ENCODE results near the gene C18orf63. TPM values are rescaled to one million over a fixed set of nuclear protein-coding genes. Genes with fewer than 3 reads are reported as not detected.
A peak's percentile ranks its signal among the peaks of the same experiment; 100 is the strongest.
"Not testable (repeated sequence)": the region's sequence is repeated elsewhere in the genome, so short reads cannot be mapped to it uniquely, and the experiment has no call there.

C18orf63 gene
- total RNA-seq, 2 experiments from 2014 or later = not detected

- H3K27me3 Mint-ChIP-seq = peaks cover 20% of the 10 kb centered on the region
- intact Hi-C loops (cut with DNase I, micrococcal nuclease) = no loop called here
These were observed 12.3 kb upstream of the C18orf63 start for GRCh38 chr18:74303306-74303705.

GRCh38 chr18:74303936-74304335 is 11.7 kb upstream of the C18orf63 start:
- no peak overlapping the region for H3K4me3 Mint-ChIP-seq
- peaks cover 20% of the 10 kb centered on the region for H3K27me3 Mint-ChIP-seq
- H3K4me1 Mint-ChIP-seq = no peaks in the 10 kb centered on the region
- no peak overlapping the region for H3K27ac Mint-ChIP-seq
- ChIA-PET CTCF (no interaction called here), POLR2A (no interaction called here)
- no peak for DNase-seq
- intact Hi-C loops (cut with DNase I, micrococcal nuclease) = no loop called here
- H3K36me3 Mint-ChIP-seq (ENCODE audit: low read depth) = no peaks in the 10 kb centered on the region
- H3K9me3 Mint-ChIP-seq (ENCODE audit: low read depth) = no peaks in the 10 kb centered on the region
- no peak for ATAC-seq

More at GRCh38 chr18:74303306-74303705, 12.3 kb upstream of the C18orf63 start:
- no peaks in the 10 kb centered on the region for H3K36me3 Mint-ChIP-seq (ENCODE audit: low read depth)
- ChIA-PET CTCF (no interaction called here), POLR2A (no interaction called here)
- no peak for DNase-seq
- no peaks in the 10 kb centered on the region for H3K9me3 Mint-ChIP-seq (ENCODE audit: low read depth)
- H3K27ac Mint-ChIP-seq = no peak overlapping the region
- H3K4me3 Mint-ChIP-seq = no peak overlapping the region
- ATAC-seq = no peak
- no peaks in the 10 kb centered on the region for H3K4me1 Mint-ChIP-seq

- DNase-seq = no peak
- Mint-ChIP-seq H3K27me3 (peaks cover 27% of the 10 kb centered on the region), H3K36me3 (ENCODE audit: low read depth) (no peaks in the 10 kb centered on the region), H3K4me3 (no peak overlapping the region), H3K27ac (no peak overlapping the region), H3K4me1 (peaks cover 3% of the 10 kb centered on the region), H3K9me3 (ENCODE audit: low read depth) (no peaks in the 10 kb centered on the region)
- peak; percentile 97 for ATAC-seq
- ChIA-PET CTCF (interaction anchor here (0.6 to 1.4 kb wide), 6 partner anchors 10 to 242 kb away, joined by 3 to 5 read pairs (median 4); no protein-coding TSS in a partner anchor), POLR2A (interaction anchor here (0.6 kb wide), 1 partner anchor 23 kb away, joined by 4 read pairs; no protein-coding TSS in a partner anchor)
- intact Hi-C loops (cut with DNase I, micrococcal nuclease) = no loop called here
These were observed 5.2 kb upstream of the C18orf63 start for GRCh38 chr18:74310411-74310810.

GRCh38 chr18:74311000-74311399 is 4.6 kb upstream of the C18orf63 start:
- intact Hi-C loops (cut with DNase I, micrococcal nuclease) = no loop called here
- Mint-ChIP-seq H3K27me3 (peaks cover 25% of the 10 kb centered on the region), H3K36me3 (ENCODE audit: low read depth) (no peaks in the 10 kb centered on the region), H3K4me1 (peaks cover 3% of the 10 kb centered on the region), H3K4me3 (no peak overlapping the region), H3K27ac (no peak overlapping the region), H3K9me3 (ENCODE audit: low read depth) (no peaks in the 10 kb centered on the region)
- CTCF ChIA-PET = interaction anchor here (0.7 to 2.3 kb wide), 7 partner anchors 10 to 241 kb away, joined by 3 to 10 read pairs (median 3); no protein-coding TSS in a partner anchor
- ATAC-seq = no peak
- DNase-seq = no peak
- POLR2A ChIA-PET = no interaction called here

- Mint-ChIP-seq H3K36me3 (ENCODE audit: low read depth) (no peaks in the 10 kb centered on the region), H3K9me3 (ENCODE audit: low read depth) (no peaks in the 10 kb centered on the region), H3K27me3 (peaks cover 12% of the 10 kb centered on the region), H3K4me1 (peaks cover 3% of the 10 kb centered on the region), H3K4me3 (no peak overlapping the region), H3K27ac (no peak overlapping the region)
- DNase-seq = no peak
- intact Hi-C loops (cut with DNase I, micrococcal nuclease) = no loop called here
- ATAC-seq = no peak
- ChIA-PET POLR2A (no interaction called here), CTCF (no interaction called here)
These were observed 728 bp upstream of the C18orf63 start for GRCh38 chr18:74314759-74315463.

- Mint-ChIP-seq H3K4me3 (no peak overlapping the region), H3K36me3 (ENCODE audit: low read depth) (no peaks in the 10 kb centered on the region), H3K27me3 (peaks cover 3% of the 10 kb centered on the region), H3K9me3 (ENCODE audit: low read depth) (no peaks in the 10 kb centered on the region), H3K27ac (no peak overlapping the region), H3K4me1 (no peaks in the 10 kb centered on the region)
- ATAC-seq (no peak), DNase-seq (no peak)
- ChIA-PET POLR2A (no interaction called here), CTCF (no interaction called here)
- intact Hi-C loops (cut with DNase I, micrococcal nuclease) = no loop called here
These were observed 875 bp downstream of the C18orf63 start for GRCh38 chr18:74316257-74317170.

- DNase-seq = no peak
- ChIA-PET POLR2A (no interaction called here), CTCF (interaction anchor here (1.0 to 1.4 kb wide), 2 partner anchors 15 to 16 kb away, joined by 3 to 6 read pairs; no protein-coding TSS in a partner anchor)
These were observed 10.6 kb downstream of the C18orf63 start for GRCh38 chr18:74326231-74326630.

GRCh38 chr18:74326791-74327190 is 11.2 kb downstream of the C18orf63 start:
- H3K27ac Mint-ChIP-seq; POLR2A ChIA-PET; DNase-seq; H3K9me3 Mint-ChIP-seq (ENCODE audit: low read depth); H3K4me3 Mint-ChIP-seq; H3K4me1 Mint-ChIP-seq; H3K27me3 Mint-ChIP-seq; H3K36me3 Mint-ChIP-seq (ENCODE audit: low read depth); intact Hi-C loops (cut with DNase I, micrococcal nuclease); ATAC-seq: not testable (repeated sequence)
- CTCF ChIA-PET = interaction anchor here (1.0 to 1.4 kb wide), 2 partner anchors 15 kb away, joined by 3 to 6 read pairs; no protein-coding TSS in a partner anchor

More at GRCh38 chr18:74326231-74326630, 10.6 kb downstream of the C18orf63 start:
- H3K27ac Mint-ChIP-seq = no peak overlapping the region
- no peaks in the 10 kb centered on the region for H3K36me3 Mint-ChIP-seq (ENCODE audit: low read depth)
- ATAC-seq = no peak
- H3K9me3 Mint-ChIP-seq (ENCODE audit: low read depth) = no peaks in the 10 kb centered on the region
- peaks cover 4% of the 10 kb centered on the region for H3K27me3 Mint-ChIP-seq
- no peak overlapping the region for H3K4me3 Mint-ChIP-seq
- no peaks in the 10 kb centered on the region for H3K4me1 Mint-ChIP-seq
- intact Hi-C loops (cut with DNase I, micrococcal nuclease) = no loop called here

GRCh38 chr18:74328206-74328605 is 12.6 kb downstream of the C18orf63 start:
- POLR2A ChIA-PET = no interaction called here

GRCh38 chr18:74329688-74330205 is 14.1 kb downstream of the C18orf63 start:
- Mint-ChIP-seq H3K4me3 (no peak overlapping the region), H3K27ac (no peak overlapping the region), H3K36me3 (ENCODE audit: low read depth) (no peaks in the 10 kb centered on the region), H3K27me3 (peaks cover 4% of the 10 kb centered on the region), H3K4me1 (no peaks in the 10 kb centered on the region), H3K9me3 (ENCODE audit: low read depth) (peaks cover 1% of the 10 kb centered on the region)
- ATAC-seq (no peak), DNase-seq (no peak)
- ChIA-PET CTCF (interaction anchor here (1.4 kb wide), 1 partner anchor 9 kb away, joined by 4 read pairs; no protein-coding TSS in a partner anchor), POLR2A (no interaction called here)
- intact Hi-C loops (cut with DNase I, micrococcal nuclease) = no loop called here

More at GRCh38 chr18:74328206-74328605, 12.6 kb downstream of the C18orf63 start:
- Mint-ChIP-seq H3K9me3 (ENCODE audit: low read depth) (no peaks in the 10 kb centered on the region), H3K27ac (no peak overlapping the region), H3K4me3 (no peak overlapping the region), H3K4me1 (no peaks in the 10 kb centered on the region), H3K27me3 (peaks cover 4% of the 10 kb centered on the region), H3K36me3 (ENCODE audit: low read depth) (no peaks in the 10 kb centered on the region)
- CTCF ChIA-PET = no interaction called here
- DNase-seq (no peak), ATAC-seq (no peak)
- intact Hi-C loops (cut with DNase I, micrococcal nuclease) = no loop called here

- no peak overlapping the region for H3K4me3 Mint-ChIP-seq
- peak; percentile 36 for ATAC-seq
- CTCF ChIA-PET = no interaction called here
- H3K27ac Mint-ChIP-seq = no peak overlapping the region
- intact Hi-C loops (cut with DNase I, micrococcal nuclease) = no loop called here
- peaks cover 1% of the 10 kb centered on the region for H3K9me3 Mint-ChIP-seq (ENCODE audit: low read depth)
- POLR2A ChIA-PET = no interaction called here
- peaks cover 4% of the 10 kb centered on the region for H3K27me3 Mint-ChIP-seq
- no peaks in the 10 kb centered on the region for H3K4me1 Mint-ChIP-seq
- no peak for DNase-seq
- H3K36me3 Mint-ChIP-seq (ENCODE audit: low read depth) = no peaks in the 10 kb centered on the region
These were observed 15.8 kb downstream of the C18orf63 start for GRCh38 chr18:74331404-74331803.

Data from activated CD4-positive, alpha-beta T cell treated with anti-CD3 and anti-CD28 coated beads for 36 hours (primary cell).